Measurements from ENCODE around the gene NEGR1.

The NEGR1 gene

GRCh38 chr1:72141875-72142274 lies 140.5 kb downstream of the NEGR1 start:
- H3K27me3 ChIP-seq (ENCODE audit: control insufficient read depth in 5 of 5, insufficient read depth in 4 of 5, low read length in 5 of 5) = no peaks in the 10 kb centered on the region
- H3K27ac ChIP-seq (ENCODE audit: low read depth, low read length) = no peak overlapping the region
- H3K4me3 ChIP-seq (ENCODE audit: low read depth in 1 of 5, low read length in 5 of 5) = no peak overlapping the region

DNA sequence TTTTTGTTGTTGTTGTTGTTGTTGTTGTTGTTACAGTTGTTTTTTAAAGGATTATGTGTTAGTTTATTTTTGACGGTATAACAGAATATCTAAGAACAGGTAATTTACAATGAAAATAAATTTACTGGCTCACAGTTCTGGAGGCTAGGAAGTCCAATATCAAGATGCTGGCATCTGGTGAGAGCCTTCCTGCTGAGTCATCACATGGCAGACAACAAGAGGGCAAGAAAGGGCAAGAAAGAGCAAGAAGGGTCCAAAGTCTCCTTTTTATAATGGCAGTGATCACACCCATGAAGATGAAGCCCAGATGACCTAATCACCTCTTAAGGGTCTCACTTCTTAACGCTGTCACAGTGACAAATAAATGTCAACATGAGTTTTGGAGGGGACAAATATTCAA lies 142.1 kb downstream of the NEGR1 start:
- no peaks in the 10 kb centered on the region for H3K36me3 ChIP-seq (ENCODE audit: control insufficient read depth in 5 of 5, insufficient read depth in 5 of 5, low read length in 5 of 5)
- peaks cover 0 to 5% (median 0%) of the 10 kb centered on the region in 5 donors for H3K9me3 ChIP-seq (ENCODE audit: control insufficient read depth in 5 of 5, low read length in 5 of 5)
- no peak overlapping the region for H3K9ac ChIP-seq (ENCODE audit: low read length in 5 of 5)
- H3K4me3 ChIP-seq (ENCODE audit: low read depth in 1 of 5, low read length in 5 of 5) = no peak overlapping the region
- H3K27ac ChIP-seq (ENCODE audit: low read depth, low read length) = no peak overlapping the region
- no peaks in the 10 kb centered on the region for H3K4me1 ChIP-seq (ENCODE audit: control insufficient read depth in 5 of 5, insufficient read depth in 5 of 5, low read length in 5 of 5)
- no peaks in the 10 kb centered on the region for H3K27me3 ChIP-seq (ENCODE audit: control insufficient read depth in 5 of 5, insufficient read depth in 4 of 5, low read length in 5 of 5)

More at GRCh38 chr1:72141875-72142274, 140.5 kb downstream of the NEGR1 start:
- H3K4me1 ChIP-seq (ENCODE audit: control insufficient read depth in 5 of 5, insufficient read depth in 5 of 5, low read length in 5 of 5) = no peaks in the 10 kb centered on the region
- H3K36me3 ChIP-seq (ENCODE audit: control insufficient read depth in 5 of 5, insufficient read depth in 5 of 5, low read length in 5 of 5) = no peaks in the 10 kb centered on the region
- peaks cover 0 to 4% (median 0%) of the 10 kb centered on the region in 5 donors for H3K9me3 ChIP-seq (ENCODE audit: control insufficient read depth in 5 of 5, low read length in 5 of 5)
- H3K9ac ChIP-seq (ENCODE audit: low read length in 5 of 5) = no peak overlapping the region

- Histone ChIP-seq H3K4me1 (ENCODE audit: control insufficient read depth in 5 of 5, insufficient read depth in 5 of 5, low read length in 5 of 5) (no peaks in the 10 kb centered on the region), H3K27ac (ENCODE audit: low read depth, low read length) (no peak overlapping the region), H3K9ac (ENCODE audit: low read length in 5 of 5) (no peak overlapping the region), H3K27me3 (ENCODE audit: control insufficient read depth in 5 of 5, insufficient read depth in 4 of 5, low read length in 5 of 5) (no peaks in the 10 kb centered on the region), H3K9me3 (ENCODE audit: control insufficient read depth in 5 of 5, low read length in 5 of 5) (peaks cover 0 to 5% (median 0%) of the 10 kb centered on the region in 5 donors), H3K4me3 (ENCODE audit: low read depth in 1 of 5, low read length in 5 of 5) (no peak overlapping the region), H3K36me3 (ENCODE audit: control insufficient read depth in 5 of 5, insufficient read depth in 5 of 5, low read length in 5 of 5) (no peaks in the 10 kb centered on the region)
Measured at GRCh38 chr1:72137656-72138055, 144.7 kb downstream of the NEGR1 start.

DNA sequence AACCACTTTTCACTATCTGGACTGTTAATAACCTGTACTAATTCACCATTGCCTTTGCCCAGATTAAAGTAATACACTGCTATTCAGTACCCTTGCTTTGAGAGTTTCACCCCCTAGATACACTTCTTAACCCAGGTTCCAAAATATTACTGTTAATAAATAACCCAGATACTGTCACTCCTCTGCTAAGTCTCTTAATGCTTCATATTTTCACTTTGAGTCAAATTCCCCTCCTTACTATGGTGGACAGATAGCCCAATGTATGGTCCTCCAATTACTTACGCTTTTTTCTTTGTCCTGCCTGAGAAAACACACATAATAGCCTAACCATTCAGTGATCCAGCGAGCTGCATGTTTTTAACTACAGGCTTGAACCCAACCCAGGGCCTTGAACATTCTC lies 152.5 kb downstream of the NEGR1 start:
- H3K9me3 ChIP-seq (ENCODE audit: control insufficient read depth in 5 of 5, low read length in 5 of 5) = no peaks in the 10 kb centered on the region
- H3K9ac ChIP-seq (ENCODE audit: low read length in 5 of 5) = no peak overlapping the region
- H3K4me3 ChIP-seq (ENCODE audit: low read depth in 1 of 5, low read length in 5 of 5) = no peak overlapping the region
- no peaks in the 10 kb centered on the region for H3K27me3 ChIP-seq (ENCODE audit: control insufficient read depth in 5 of 5, insufficient read depth in 4 of 5, low read length in 5 of 5)
- no peaks in the 10 kb centered on the region for H3K4me1 ChIP-seq (ENCODE audit: control insufficient read depth in 5 of 5, insufficient read depth in 5 of 5, low read length in 5 of 5)
- H3K27ac ChIP-seq (ENCODE audit: low read depth, low read length) = no peak overlapping the region
- no peaks in the 10 kb centered on the region for H3K36me3 ChIP-seq (ENCODE audit: control insufficient read depth in 5 of 5, insufficient read depth in 5 of 5, low read length in 5 of 5)

DNA sequence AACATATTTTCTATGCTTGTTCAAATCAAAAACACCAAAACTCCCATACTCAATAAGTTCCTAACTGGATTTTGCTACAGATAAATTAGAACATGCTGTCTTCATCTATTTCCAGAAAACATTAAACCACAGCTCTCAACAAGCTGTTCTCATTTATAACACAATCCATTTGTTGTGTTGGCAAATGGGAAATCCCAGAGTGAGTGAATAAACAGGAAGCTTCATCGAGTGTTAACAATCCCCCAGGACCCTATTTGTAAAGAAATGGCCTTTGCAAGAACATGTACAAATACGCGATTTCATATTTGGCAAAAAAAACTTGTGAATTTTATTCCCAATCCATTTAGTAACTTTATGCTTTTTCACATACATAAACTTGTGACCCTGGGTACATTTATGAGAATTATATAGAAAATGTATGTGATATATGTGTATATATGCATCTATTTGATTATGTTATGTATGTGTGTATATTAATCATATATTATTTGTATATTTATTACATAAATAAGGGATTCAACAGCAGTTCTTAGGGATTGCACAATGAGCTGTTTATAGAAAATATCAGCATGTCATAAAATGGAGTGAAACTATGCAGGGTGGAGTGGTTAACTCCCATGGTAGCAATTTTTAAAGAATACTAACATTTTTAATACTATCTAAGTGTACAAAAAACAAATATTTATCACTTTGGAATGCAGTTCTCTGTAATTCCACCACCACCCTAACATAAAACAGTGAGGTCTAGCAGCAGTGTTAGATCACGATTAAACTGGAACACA lies 160.0 kb downstream of the NEGR1 start:
- peak overlapping the region; percentile 8 for H3K27ac ChIP-seq (ENCODE audit: low read depth, low read length)
- no peak overlapping the region for H3K9ac ChIP-seq (ENCODE audit: low read length in 5 of 5)
- no peaks in the 10 kb centered on the region for H3K9me3 ChIP-seq (ENCODE audit: control insufficient read depth in 5 of 5, low read length in 5 of 5)
- H3K4me1 ChIP-seq (ENCODE audit: control insufficient read depth in 5 of 5, insufficient read depth in 5 of 5, low read length in 5 of 5) = peaks cover 0 to 5% (median 0%) of the 10 kb centered on the region in 5 donors
- H3K4me3 ChIP-seq (ENCODE audit: low read depth in 1 of 5, low read length in 5 of 5) = no peak overlapping the region
- H3K36me3 ChIP-seq (ENCODE audit: control insufficient read depth in 5 of 5, insufficient read depth in 5 of 5, low read length in 5 of 5) = no peaks in the 10 kb centered on the region
- no peaks in the 10 kb centered on the region for H3K27me3 ChIP-seq (ENCODE audit: control insufficient read depth in 5 of 5, insufficient read depth in 4 of 5, low read length in 5 of 5)

GRCh38 chr1:72119491-72119890 lies 162.8 kb downstream of the NEGR1 start:
- Histone ChIP-seq H3K27me3 (ENCODE audit: control insufficient read depth in 5 of 5, insufficient read depth in 4 of 5, low read length in 5 of 5) (no peaks in the 10 kb centered on the region), H3K9ac (ENCODE audit: low read length in 5 of 5) (no peak overlapping the region), H3K27ac (ENCODE audit: low read depth, low read length) (no peak overlapping the region)

GRCh38 chr1:72117621-72118020 lies 164.7 kb downstream of the NEGR1 start:
- no peak overlapping the region for H3K27ac ChIP-seq (ENCODE audit: low read depth, low read length)
- no peaks in the 10 kb centered on the region for H3K27me3 ChIP-seq (ENCODE audit: control insufficient read depth in 5 of 5, insufficient read depth in 4 of 5, low read length in 5 of 5)
- H3K4me1 ChIP-seq (ENCODE audit: control insufficient read depth in 5 of 5, insufficient read depth in 5 of 5, low read length in 5 of 5) = peaks cover 0 to 9% (median 0%) of the 10 kb centered on the region in 5 donors
- H3K9ac ChIP-seq (ENCODE audit: low read length in 5 of 5) = no peak overlapping the region
- H3K36me3 ChIP-seq (ENCODE audit: control insufficient read depth in 5 of 5, insufficient read depth in 5 of 5, low read length in 5 of 5) = no peaks in the 10 kb centered on the region
- no peaks in the 10 kb centered on the region for H3K9me3 ChIP-seq (ENCODE audit: control insufficient read depth in 5 of 5, low read length in 5 of 5)
- no peak overlapping the region for H3K4me3 ChIP-seq (ENCODE audit: low read depth in 1 of 5, low read length in 5 of 5)

More at GRCh38 chr1:72119491-72119890, 162.8 kb downstream of the NEGR1 start:
- Histone ChIP-seq H3K4me1 (ENCODE audit: control insufficient read depth in 5 of 5, insufficient read depth in 5 of 5, low read length in 5 of 5) (peaks cover 0 to 8% (median 0%) of the 10 kb centered on the region in 5 donors), H3K36me3 (ENCODE audit: control insufficient read depth in 5 of 5, insufficient read depth in 5 of 5, low read length in 5 of 5) (no peaks in the 10 kb centered on the region), H3K9me3 (ENCODE audit: control insufficient read depth in 5 of 5, low read length in 5 of 5) (no peaks in the 10 kb centered on the region), H3K4me3 (ENCODE audit: low read depth in 1 of 5, low read length in 5 of 5) (no peak overlapping the region)

GRCh38 chr1:72115290-72115689 lies 167.0 kb downstream of the NEGR1 start:
- H3K9me3 ChIP-seq (ENCODE audit: control insufficient read depth in 5 of 5, low read length in 5 of 5) = no peaks in the 10 kb centered on the region
- H3K4me3 ChIP-seq (ENCODE audit: low read depth in 1 of 5, low read length in 5 of 5) = no peak overlapping the region
- H3K27ac ChIP-seq (ENCODE audit: low read depth, low read length) = no peak overlapping the region
- no peaks in the 10 kb centered on the region for H3K27me3 ChIP-seq (ENCODE audit: control insufficient read depth in 5 of 5, insufficient read depth in 4 of 5, low read length in 5 of 5)
- no peaks in the 10 kb centered on the region for H3K36me3 ChIP-seq (ENCODE audit: control insufficient read depth in 5 of 5, insufficient read depth in 5 of 5, low read length in 5 of 5)
- no peak overlapping the region for H3K9ac ChIP-seq (ENCODE audit: low read length in 5 of 5)
- peaks cover 0 to 4% (median 0%) of the 10 kb centered on the region in 5 donors for H3K4me1 ChIP-seq (ENCODE audit: control insufficient read depth in 5 of 5, insufficient read depth in 5 of 5, low read length in 5 of 5)

DNA sequence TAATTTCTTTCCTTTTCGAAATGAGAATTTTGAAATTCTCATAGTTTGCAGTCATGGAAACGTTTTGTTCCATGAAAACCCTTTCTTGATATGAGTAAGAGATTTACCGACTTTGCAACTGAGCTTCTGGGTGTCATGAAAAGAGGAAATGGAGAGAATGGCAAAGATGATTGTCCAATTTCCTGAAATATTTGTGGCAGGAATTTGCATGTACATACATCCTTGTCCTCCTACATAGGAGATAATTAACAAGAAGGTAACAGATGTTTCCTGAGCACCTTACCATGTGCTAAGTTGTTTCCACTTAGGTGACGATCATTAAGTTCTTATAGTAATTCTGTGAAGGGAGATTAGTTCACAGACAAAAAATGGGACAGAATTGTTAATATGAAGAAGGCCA lies 170.7 kb downstream of the NEGR1 start:
- Histone ChIP-seq H3K4me3 (ENCODE audit: low read depth in 1 of 5, low read length in 5 of 5) (no peak overlapping the region), H3K36me3 (ENCODE audit: control insufficient read depth in 5 of 5, insufficient read depth in 5 of 5, low read length in 5 of 5) (no peaks in the 10 kb centered on the region), H3K27ac (ENCODE audit: low read depth, low read length) (no peak overlapping the region), H3K9ac (ENCODE audit: low read length in 5 of 5) (no peak overlapping the region), H3K27me3 (ENCODE audit: control insufficient read depth in 5 of 5, insufficient read depth in 4 of 5, low read length in 5 of 5) (no peaks in the 10 kb centered on the region), H3K9me3 (ENCODE audit: control insufficient read depth in 5 of 5, low read length in 5 of 5) (no peaks in the 10 kb centered on the region), H3K4me1 (ENCODE audit: control insufficient read depth in 5 of 5, insufficient read depth in 5 of 5, low read length in 5 of 5) (peaks cover 0 to 6% (median 0%) of the 10 kb centered on the region in 5 donors)

GRCh38 chr1:72109916-72110315 lies 172.4 kb downstream of the NEGR1 start:
- H3K9ac ChIP-seq (ENCODE audit: low read length in 5 of 5) = no peak overlapping the region
- H3K4me1 ChIP-seq (ENCODE audit: control insufficient read depth in 5 of 5, insufficient read depth in 5 of 5, low read length in 5 of 5) = peaks cover 0 to 6% (median 0%) of the 10 kb centered on the region in 5 donors
- no peak overlapping the region for H3K27ac ChIP-seq (ENCODE audit: low read depth, low read length)
- no peaks in the 10 kb centered on the region for H3K9me3 ChIP-seq (ENCODE audit: control insufficient read depth in 5 of 5, low read length in 5 of 5)
- H3K4me3 ChIP-seq (ENCODE audit: low read depth in 1 of 5, low read length in 5 of 5) = no peak overlapping the region
- no peaks in the 10 kb centered on the region for H3K27me3 ChIP-seq (ENCODE audit: control insufficient read depth in 5 of 5, insufficient read depth in 4 of 5, low read length in 5 of 5)
- H3K36me3 ChIP-seq (ENCODE audit: control insufficient read depth in 5 of 5, insufficient read depth in 5 of 5, low read length in 5 of 5) = no peaks in the 10 kb centered on the region
